ENCODE results near the gene TBCB.
"Not testable (repeated sequence)": the region's sequence is repeated elsewhere in the genome, so short reads cannot be mapped to it uniquely, and the experiment has no call there.

The TBCB gene

DNA sequence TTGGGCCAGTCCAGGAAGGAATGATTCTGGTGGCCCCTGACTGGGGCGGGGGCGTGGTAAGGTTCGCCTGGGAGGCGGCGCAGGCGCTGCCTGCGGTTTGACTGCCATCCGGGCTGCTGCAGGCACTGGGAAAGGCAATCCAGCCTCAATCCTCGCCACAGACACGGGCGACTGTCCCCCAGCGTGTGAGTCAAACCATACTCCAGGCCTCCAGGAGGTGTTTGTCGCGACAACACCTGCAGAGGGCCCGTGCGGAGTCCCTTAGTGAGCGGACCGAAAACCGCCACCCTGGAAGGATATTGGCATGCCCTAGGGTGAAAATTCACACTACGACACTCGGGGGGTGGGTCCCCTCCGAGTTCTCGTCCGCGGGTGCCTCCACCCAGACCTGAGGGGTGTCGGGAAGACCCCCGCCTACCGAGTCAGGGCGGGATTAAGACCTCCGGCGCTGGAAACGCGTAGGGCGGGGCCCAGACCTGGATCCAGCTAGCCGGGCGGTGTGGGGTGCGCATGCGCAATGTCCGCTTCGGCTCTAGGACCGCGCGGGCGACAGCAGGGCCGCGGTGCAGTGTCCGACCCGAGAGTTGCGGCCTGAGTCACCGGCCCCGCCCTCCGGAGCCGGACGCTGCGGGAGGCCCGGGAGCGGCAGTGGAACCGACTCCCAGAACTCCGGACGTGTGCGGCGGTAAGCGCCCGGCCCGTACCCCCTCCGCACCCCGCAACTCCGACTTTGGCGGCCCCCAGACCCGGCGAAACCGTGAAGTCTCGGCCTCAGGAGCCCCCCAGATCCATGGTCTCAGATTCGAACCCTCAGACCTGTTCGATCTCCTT lies 24.4 kb downstream of the TBCB start, which contains the start of gene CAPNS1:
Gene CAPNS1, plus strand, starts transcription at position 594 of the 831 bp plus-strand sequence. CDS start 946 bp downstream, outside the sequence.
- peak; percentile 95 for DNase-seq

GRCh38 chr19:36140304-36141038 lies 25.2 kb downstream of the TBCB start:
- DNase-seq = peak; percentile 38

- peak; percentile 83 for DNase-seq
Measured at GRCh38 chr19:36141039-36141927, 26.0 kb downstream of the TBCB start.

GRCh38 chr19:36142046-36142445 lies 26.8 kb downstream of the TBCB start:
- DNase-seq = no peak

DNA sequence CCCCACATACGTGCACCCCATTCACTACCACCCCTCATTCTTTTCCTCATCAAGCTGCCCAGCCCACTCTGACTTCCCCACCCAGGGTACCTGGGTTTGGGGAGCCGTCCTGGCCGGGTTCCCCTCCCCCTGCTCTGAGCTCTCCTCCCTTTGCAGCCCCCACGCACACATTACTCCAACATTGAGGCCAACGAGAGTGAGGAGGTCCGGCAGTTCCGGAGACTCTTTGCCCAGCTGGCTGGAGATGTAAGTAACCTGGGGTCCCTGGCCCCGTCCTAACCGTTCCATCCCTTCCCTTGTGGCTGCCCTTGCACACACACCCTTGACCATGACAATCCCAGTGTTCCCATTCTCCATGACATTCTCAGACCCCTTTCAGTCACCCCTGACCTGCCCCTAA lies 27.2 kb downstream of the TBCB start:
- no peak for DNase-seq

- DNase-seq = no peak
Measured at GRCh38 chr19:36144624-36145023, 29.4 kb downstream of the TBCB start.

DNA sequence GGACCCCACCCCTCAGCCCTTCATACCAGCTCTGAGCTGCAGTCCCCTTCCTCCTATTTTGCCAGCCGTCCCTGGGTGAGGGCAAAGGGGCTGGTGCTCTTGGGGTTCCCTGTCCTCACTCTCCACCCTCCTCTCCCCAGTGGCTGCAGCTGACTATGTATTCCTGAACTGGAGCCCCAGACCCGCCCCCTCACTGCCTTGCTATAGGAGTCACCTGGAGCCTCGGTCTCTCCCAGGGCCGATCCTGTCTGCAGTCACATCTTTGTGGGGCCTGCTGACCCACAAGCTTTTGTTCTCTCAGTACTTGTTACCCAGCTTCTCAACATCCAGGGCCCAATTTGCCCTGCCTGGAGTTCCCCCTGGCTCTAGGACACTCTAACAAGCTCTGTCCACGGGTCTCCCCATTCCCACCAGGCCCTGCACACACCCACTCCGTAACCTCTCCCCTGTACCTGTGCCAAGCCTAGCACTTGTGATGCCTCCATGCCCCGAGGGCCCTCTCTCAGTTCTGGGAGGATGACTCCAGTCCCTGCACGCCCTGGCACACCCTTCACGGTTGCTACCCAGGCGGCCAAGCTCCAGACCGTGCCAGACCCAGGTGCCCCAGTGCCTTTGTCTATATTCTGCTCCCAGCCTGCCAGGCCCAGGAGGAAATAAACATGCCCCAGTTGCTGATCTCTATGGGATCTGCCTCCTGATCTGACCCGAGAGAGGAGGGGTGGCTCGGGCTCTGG lies 34.6 kb downstream of the TBCB start:
- no peak for DNase-seq

DNA sequence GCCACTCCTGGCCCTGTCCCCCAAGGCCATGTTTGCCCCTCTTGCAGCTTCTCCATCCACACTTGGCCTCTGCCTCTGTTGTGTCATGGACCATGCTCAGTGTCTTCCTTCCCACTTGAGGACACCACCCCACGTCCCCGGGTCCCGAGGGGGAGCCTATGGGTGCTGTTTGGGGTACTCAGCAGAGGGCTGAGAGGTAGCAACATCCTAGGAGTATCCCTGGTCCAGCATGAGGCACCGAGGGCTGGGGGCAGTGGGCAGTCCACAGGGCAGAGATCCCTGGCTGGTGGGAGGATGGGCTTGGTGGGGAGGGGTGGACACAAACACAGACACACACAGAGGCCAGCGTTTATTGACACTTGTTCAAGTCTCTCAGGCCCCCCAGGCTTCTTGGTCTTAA lies 35.3 kb downstream of the TBCB start:
- DNase-seq = no peak

DNA sequence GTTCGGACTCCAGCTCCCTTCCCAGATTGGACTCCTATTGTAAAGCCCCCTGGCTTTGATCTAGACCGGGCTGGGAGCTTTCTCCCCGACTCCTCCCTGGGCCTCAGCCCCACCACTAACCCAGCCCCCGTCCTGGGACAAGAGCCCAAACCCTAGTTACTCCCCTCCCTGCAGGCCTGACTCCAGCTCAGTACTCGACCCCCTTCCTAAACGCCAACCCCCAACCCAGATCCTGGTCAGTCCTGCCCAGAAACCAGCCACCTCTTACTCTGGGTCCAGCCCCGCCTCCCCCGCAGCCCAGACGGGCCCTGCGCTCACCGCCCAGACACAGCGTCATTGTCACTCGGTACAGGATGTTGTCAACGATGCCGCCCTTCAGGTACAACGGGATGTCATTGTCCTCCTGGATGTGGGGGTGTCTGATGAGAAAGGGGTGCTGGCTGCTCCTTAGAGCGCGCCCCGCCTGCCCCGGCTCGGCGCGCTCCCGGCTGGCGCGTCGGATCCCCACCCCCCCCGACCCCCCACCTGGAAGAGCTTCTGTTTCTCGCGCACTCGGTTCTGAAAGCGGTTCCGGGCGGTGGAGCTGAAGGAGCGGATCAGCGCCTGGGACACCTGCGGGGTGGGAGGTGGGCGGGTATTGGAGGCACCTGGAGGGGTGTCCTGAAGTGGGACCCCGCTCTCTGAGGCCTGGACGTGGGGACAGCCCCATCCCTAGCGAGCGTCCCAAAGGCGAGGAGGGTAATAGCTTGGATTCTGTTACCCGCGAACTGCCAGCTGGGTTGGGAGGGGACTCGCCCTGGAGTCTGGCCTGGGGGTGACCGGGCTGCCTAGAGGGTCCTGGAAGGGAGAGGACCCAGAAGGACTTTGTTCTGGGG lies 36.1 kb downstream of the TBCB start:
- DNase-seq = no peak

DNA sequence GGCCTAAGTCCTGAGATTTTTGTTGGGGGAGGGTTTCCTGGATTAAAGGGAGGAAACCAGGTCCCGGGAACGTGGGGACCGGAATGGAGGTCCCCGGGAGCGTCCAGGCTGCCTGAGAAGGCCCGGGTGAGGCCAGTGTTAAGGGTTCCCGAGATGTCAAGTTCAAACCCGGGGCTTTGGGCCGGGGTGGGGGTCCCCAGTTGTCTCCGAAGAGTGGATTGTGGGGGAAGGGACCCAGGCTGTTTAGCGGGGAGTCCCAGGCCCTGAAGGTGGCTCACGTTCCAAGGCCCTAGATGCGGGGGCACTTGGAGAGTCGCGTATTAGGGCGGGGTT lies 36.7 kb downstream of the TBCB start:
- DNase-seq = no peak

DNA sequence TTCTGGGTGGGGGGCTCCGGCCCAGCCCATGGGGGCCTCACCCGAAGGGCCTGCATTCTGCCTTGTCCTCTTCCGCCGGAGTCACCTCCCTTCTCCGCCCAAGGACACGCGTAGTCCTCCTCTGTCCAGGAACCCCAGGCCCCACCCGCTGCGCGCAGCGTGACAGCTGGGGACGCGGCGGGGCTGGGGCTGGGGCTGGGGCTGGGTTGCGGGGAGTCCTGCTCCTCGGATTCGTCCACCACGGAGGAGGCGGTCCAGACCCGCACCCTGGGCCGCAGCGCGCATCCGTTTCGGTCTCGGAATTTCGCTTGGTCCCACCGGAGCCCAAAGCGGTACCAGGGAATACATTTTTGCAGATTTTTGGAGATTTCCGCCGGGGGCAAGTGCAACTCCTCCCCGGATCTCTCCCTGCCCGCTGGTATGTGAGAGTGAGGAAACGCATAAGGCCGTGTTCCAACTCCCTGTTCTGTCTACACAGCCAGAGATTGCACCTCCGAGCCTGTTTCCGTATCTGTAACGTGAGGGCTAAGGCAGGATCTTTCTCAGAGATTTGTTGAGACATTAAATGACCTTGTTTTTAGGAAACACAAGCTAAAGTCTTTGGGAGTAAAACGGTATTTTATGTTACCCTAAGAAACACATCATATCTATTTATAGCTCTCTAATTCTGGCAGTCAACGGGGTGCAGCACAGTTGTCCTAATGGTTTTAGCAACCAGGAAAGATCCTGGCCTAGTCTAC lies 37.3 kb downstream of the TBCB start, which contains the start of gene COX7A1:
Gene COX7A1, minus strand, starts transcription at position 96 of the 740 bp plus-strand sequence. Its CDS starts 40 bp downstream, at position 56.
- DNase-seq = no peak

DNA sequence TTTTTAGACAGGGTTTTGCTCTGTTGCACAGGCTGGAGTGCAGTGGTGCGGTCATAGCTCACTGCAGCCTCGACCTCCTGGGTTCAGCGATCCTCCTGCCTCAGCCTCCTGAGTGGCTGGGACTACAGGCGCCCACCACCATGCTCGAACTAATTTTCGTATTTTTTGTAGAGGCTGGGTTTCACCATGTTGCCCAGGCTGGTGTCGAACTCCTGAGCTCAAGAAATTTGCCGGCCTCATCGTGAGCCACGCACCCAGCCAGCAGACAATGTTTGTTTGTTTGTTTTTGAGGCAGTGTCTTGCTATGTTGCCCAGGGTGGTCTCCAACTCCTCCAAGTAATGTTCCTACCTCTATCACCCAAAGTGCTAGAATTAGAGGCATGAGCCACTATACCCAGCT lies 37.9 kb downstream of the TBCB start:
- DNase-seq = no peak

DNA sequence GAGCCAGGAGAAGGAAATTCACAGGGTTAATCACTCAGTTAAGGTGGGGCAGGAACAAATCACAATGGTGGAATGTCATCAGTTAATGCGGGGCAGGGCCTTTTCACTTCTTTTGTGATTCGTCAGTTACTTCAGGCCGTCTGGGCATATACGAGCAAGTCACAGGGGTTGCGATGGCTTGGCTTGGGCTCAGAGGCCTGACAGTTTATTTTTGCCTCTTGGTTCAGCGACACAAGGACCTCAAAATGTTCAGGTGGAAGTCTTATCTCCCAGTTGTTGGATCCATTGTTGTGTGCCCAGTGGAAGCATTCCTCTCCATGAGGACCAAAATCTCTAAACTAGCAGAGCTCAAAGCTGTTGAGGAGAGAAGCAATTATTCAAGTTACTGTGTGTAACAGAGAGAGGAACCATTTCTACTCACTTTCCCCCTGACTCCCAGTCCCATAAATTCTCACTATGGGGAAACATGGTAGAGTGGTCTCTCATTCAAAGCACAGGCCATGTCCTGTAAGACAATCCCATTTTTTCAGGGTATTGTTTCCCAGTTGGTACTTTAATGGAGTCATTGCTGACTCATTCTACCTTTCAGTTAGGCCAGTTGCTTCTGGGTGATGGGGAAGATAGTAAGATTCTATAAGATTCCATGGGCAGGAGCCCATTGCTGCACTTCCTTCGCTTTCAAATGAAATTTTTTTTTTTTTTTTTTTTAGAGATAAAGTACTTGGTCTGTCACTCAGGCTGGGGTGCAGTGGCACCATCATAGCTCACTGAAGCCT lies 45.7 kb downstream of the TBCB start:
- no peak for DNase-seq

GRCh38 chr19:36163813-36164212 lies 48.5 kb downstream of the TBCB start:
- DNase-seq = no peak

DNA sequence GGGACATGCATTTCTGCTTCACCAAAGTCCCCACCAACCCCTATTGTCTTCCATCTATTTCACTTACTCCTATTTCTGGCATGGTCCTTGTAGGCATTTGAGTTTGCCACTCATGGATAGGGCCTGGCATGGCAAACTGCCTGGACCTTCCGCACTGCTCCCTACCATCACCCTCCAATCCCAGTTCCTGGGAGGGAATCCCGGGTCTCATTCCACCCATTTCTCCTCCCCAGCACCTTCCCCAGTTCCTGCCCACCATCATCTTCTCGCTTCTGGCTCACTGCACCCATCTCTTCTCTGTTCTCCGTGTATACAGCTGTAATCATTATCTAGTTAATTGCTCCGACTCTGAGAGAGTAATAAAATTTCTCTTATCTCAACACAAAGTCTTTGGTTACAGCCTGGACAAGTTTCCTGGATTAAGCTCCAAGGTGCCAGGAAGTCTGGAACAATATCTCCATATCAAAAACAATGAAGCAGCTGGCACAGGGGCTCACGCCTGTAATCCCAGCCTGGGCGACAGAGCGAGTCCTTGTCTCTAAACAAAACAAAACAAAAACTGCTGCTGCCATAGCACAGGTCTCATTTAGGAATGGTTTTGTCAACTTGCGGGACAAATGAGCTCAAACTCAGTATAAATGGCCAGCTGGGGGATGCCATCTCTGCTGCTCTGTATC lies 54.0 kb downstream of the TBCB start:
- no peak for DNase-seq

DNA sequence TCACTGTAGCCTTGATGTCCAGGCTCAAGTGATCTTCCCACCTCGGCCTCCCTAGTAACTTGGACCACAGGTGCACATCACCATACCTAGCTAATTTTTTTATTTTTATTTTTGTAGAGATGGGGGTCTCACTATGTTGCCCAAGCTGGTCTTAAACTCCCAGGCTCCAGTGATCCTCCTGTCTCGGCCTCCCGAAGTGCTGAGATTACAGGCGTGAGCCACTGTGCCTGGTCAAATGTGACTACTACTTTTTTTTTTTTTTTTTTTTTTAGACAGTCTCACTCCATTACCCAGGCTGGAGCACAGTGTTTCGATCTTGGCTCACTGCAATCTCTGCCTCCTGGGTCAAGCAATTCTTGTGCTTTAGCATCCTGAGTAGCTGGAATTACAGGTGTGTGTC lies 57.6 kb downstream of the TBCB start:
- DNase-seq = no peak

DNA sequence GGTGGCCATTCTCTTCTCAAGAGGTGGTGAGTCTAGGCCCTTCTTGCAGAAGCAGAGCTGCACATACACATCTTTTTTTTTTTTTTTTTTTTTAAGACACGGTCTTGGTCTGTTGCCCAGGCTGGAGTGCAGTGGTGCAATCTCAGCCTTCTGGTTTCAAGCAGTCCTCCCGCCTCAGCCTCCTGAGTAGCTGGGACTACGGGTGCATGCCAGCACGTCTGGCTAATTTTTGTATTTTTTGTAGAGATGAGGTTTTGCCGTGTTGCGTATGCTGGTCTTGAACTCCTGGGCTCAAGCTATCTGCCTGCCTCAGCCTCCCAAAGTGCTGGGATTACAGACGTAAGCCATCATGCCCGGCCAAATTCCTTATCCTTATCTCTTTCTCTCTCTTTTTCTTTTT lies 58.6 kb downstream of the TBCB start:
- not testable (repeated sequence) for DNase-seq
